22Rv1 (cell line): ENCODE results near the gene MYLK.

Experiments
- H3K27ac ChIP-seq: fragments of 450-650 bp; 2 replicates; pipeline ENCODE4 v1.5.1; 2017
- CTCF ChIP-seq: fragments of 450-650 bp; IDR thresholded peaks from 2 replicates; pipeline ENCODE4 v1.5.1; 2017; ENCODE audit warnings: mild to moderate bottlenecking
- ZFX ChIP-seq: fragments of 450-650 bp; IDR thresholded peaks from 2 replicates; pipeline ENCODE4 v1.6.1; 2017; ENCODE audit warnings: antibody characterized with exemption, borderline replicate concordance

Gene MYLK

GRCh38 chr3:123685780-123686179 lies 198.4 kb downstream of the MYLK start:
- no peak overlapping the region for H3K27ac ChIP-seq

GRCh38 chr3:123684636-123685035 lies 199.5 kb downstream of the MYLK start:
- TF ChIP-seq CTCF = no peak
- H3K27ac ChIP-seq = no peak overlapping the region

More at GRCh38 chr3:123685780-123686179, 198.4 kb downstream of the MYLK start:
- TF ChIP-seq ZFX = no peak
- TF ChIP-seq CTCF = no peak

- TF ChIP-seq ZFX (no peak), CTCF (no peak)
- no peak overlapping the region for H3K27ac ChIP-seq
Observed at GRCh38 chr3:123684209-123684608, 199.9 kb downstream of the MYLK start.

GRCh38 chr3:123683505-123684154 lies 200.5 kb downstream of the MYLK start:
- no peak for TF ChIP-seq ZFX
- no peak overlapping the region for H3K27ac ChIP-seq

GRCh38 chr3:123682781-123683504 lies 201.2 kb downstream of the MYLK start:
- no peak for TF ChIP-seq ZFX
- no peak for TF ChIP-seq CTCF
- no peak overlapping the region for H3K27ac ChIP-seq

- no peak overlapping the region for H3K27ac ChIP-seq
Observed at GRCh38 chr3:123682302-123682701, 201.8 kb downstream of the MYLK start.

GRCh38 chr3:123679712-123680386 lies 204.3 kb downstream of the MYLK start:
- no peak overlapping the region for H3K27ac ChIP-seq
- TF ChIP-seq CTCF = no peak
- TF ChIP-seq ZFX = no peak

More at GRCh38 chr3:123682302-123682701, 201.8 kb downstream of the MYLK start:
- TF ChIP-seq ZFX (no peak), CTCF (no peak)
